ENCODE results near the gene PRDM16. TPM values are rescaled to one million over a fixed set of nuclear protein-coding genes. Genes with fewer than 3 reads are reported as not detected.

PRDM16 gene
- total and polyA plus RNA-seq, 2 of the 8 experiments (the other 6 are each of a cell fraction or from before 2014, with no cell fraction given) = 0.39 to 0.43 TPM

DNA sequence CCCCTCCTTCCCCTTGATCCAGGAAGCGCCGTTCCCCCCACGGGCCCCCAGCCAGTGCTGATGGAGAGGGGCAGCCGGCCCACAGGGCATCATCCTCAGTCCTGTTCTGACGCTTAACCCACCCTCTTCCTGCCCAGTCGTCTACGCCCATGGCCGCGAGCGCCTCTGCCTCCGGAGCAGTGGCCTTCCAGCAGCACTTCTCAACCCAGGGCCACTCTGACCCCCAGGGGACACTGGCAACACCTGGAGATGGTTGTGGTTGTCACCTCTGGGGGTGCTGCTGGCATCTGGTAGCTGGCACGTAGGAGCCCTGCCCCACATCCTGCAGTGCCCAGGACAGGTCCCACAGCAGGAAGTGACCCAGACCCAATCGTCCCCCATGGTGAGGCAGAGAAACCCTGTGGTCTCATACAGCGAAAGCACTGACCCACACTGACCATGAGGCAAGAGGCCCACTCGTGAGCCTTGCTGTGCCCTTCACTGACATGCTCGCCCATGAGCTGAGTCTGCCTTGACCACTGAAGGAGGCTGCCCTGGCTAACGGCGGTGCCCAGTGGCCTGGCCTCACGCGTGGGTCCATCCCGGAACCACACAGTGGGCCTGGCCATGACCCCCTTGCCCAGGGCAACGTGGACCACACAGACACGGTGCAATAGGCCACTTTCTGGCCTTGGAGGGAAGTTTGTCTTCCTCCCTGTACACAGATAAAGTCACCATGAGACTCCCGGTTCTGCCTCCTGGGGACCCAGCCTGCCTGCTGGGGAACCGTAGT lies 288.7 kb downstream of the PRDM16 start (continued):
- TF ChIP-seq, protein P1, sequence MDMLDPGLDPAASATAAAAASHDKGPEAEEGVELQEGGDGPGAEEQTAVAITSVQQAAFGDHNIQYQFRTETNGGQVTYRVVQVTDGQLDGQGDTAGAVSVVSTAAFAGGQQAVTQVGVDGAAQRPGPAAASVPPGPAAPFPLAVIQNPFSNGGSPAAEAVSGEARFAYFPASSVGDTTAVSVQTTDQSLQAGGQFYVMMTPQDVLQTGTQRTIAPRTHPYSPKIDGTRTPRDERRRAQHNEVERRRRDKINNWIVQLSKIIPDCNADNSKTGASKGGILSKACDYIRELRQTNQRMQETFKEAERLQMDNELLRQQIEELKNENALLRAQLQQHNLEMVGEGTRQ (IDR thresholded peaks at IDR 0.05; ENCODE audit: low read length) = no peak
- no peak for TF ChIP-seq EGR1 (IDR thresholded peaks at IDR 0.05; ENCODE audit: borderline replicate concordance, low read depth, low read length)
- TF ChIP-seq KDM1A (IDR thresholded peaks at IDR 0.05; ENCODE audit: borderline replicate concordance, low read length) = no peak
- no peak for TF ChIP-seq SP4 (IDR thresholded peaks at IDR 0.05; ENCODE audit: low read length)

All from H1 (cell line).